ENCODE measurements around the gene KIAA1755. TPM values are rescaled to one million over a fixed set of nuclear protein-coding genes. Genes with fewer than 3 reads are reported as not detected.
A peak's percentile ranks its signal among the peaks of the same experiment; 100 is the strongest.

Gene KIAA1755
- total RNA-seq, 1 donor from 2014 or later = 1.1 TPM

- H3K27me3 Mint-ChIP-seq (ENCODE audit: low read depth, unreplicated experiment) = no peaks in the 10 kb centered on the region
- H3K36me3 Mint-ChIP-seq (ENCODE audit: low read depth, unreplicated experiment) = no peaks in the 10 kb centered on the region
- Histone ChIP-seq H3K27me3 (ENCODE audit: insufficient read depth, low read length) (no peaks in the 10 kb centered on the region), H3K79me2 (ENCODE audit: insufficient read depth, low read length) (no peaks in the 10 kb centered on the region), H3K4me3 (ENCODE audit: insufficient read depth, low read depth, low read length) (no peak overlapping the region), H3K9ac (ENCODE audit: low read length) (peak overlapping the region; percentile 81), H2AFZ (ENCODE audit: low read depth, low read length) (no peak overlapping the region), H3K4me1 (ENCODE audit: insufficient read depth, low read length) (peaks cover 36% of the 10 kb centered on the region), H3K4me2 (ENCODE audit: low read length) (no peak overlapping the region), H3K27ac (ENCODE audit: low read depth, low read length) (peak overlapping the region; percentile 97), H4K20me1 (ENCODE audit: insufficient read depth, low read length) (no peaks in the 10 kb centered on the region), H3K9me3 (ENCODE audit: insufficient read depth, low read depth, low read length) (no peaks in the 10 kb centered on the region), H3K36me3 (ENCODE audit: insufficient read depth, low read length) (peaks cover 2% of the 10 kb centered on the region)
- no peaks in the 10 kb centered on the region for H3K9me3 Mint-ChIP-seq (ENCODE audit: unreplicated experiment)
- no peak for FAIRE-seq
- no peak overlapping the region for H3K27ac Mint-ChIP-seq (ENCODE audit: unreplicated experiment)
- TF ChIP-seq EZH2 (IDR thresholded peaks at IDR 0.05; ENCODE audit: insufficient read depth, low read length) = no peak
- TF ChIP-seq, protein P1, sequence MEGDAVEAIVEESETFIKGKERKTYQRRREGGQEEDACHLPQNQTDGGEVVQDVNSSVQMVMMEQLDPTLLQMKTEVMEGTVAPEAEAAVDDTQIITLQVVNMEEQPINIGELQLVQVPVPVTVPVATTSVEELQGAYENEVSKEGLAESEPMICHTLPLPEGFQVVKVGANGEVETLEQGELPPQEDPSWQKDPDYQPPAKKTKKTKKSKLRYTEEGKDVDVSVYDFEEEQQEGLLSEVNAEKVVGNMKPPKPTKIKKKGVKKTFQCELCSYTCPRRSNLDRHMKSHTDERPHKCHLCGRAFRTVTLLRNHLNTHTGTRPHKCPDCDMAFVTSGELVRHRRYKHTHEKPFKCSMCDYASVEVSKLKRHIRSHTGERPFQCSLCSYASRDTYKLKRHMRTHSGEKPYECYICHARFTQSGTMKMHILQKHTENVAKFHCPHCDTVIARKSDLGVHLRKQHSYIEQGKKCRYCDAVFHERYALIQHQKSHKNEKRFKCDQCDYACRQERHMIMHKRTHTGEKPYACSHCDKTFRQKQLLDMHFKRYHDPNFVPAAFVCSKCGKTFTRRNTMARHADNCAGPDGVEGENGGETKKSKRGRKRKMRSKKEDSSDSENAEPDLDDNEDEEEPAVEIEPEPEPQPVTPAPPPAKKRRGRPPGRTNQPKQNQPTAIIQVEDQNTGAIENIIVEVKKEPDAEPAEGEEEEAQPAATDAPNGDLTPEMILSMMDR (IDR thresholded peaks at IDR 0.05; ENCODE audit: insufficient read depth, low read depth, low read length) = no peak
- no peak for DNase-seq (ENCODE audit: low read depth)
- peaks cover 24% of the 10 kb centered on the region for H3K4me1 Mint-ChIP-seq (ENCODE audit: low read depth, unreplicated experiment)
- H3K4me3 Mint-ChIP-seq (ENCODE audit: unreplicated experiment) = no peak overlapping the region
Measured at GRCh38 chr20:38219006-38219950, 41.3 kb downstream of the KIAA1755 start.

DNA sequence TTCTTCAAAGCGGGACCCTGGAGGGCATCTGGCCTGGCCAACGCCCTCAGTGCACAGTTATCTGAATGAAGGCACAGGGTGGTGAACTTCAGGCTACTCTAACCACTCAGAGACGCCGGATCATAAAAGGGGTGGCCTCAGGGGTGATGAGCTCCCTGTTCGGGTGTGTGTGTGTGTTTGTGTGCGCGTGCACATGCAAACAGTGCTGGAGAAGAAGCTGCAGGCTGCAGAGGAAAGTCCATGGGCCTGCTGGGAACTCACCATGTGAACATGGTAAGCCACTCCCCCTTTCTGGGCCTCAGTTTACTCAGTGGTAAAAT, 42.0 kb downstream of the KIAA1755 start:
- DNase-seq (ENCODE audit: low read depth) (no peak), FAIRE-seq (no peak)
- H3K79me2 ChIP-seq (ENCODE audit: insufficient read depth, low read length) = no peaks in the 10 kb centered on the region
- Mint-ChIP-seq H3K4me3 (ENCODE audit: unreplicated experiment) (no peak overlapping the region), H3K4me1 (ENCODE audit: low read depth, unreplicated experiment) (peaks cover 24% of the 10 kb centered on the region), H3K27me3 (ENCODE audit: low read depth, unreplicated experiment) (no peaks in the 10 kb centered on the region), H3K27ac (ENCODE audit: unreplicated experiment) (peak overlapping the region; percentile 86), H3K9me3 (ENCODE audit: unreplicated experiment) (no peaks in the 10 kb centered on the region), H3K36me3 (ENCODE audit: low read depth, unreplicated experiment) (no peaks in the 10 kb centered on the region)
- peak overlapping the region; percentile 81 for H3K9ac ChIP-seq (ENCODE audit: low read length)
- no peak for TF ChIP-seq EZH2 (IDR thresholded peaks at IDR 0.05; ENCODE audit: insufficient read depth, low read length)
- TF ChIP-seq, protein P1 (IDR thresholded peaks at IDR 0.05; ENCODE audit: insufficient read depth, low read depth, low read length) = no peak
- H3K36me3 ChIP-seq (ENCODE audit: insufficient read depth, low read length) = peaks cover 2% of the 10 kb centered on the region
- H4K20me1 ChIP-seq (ENCODE audit: insufficient read depth, low read length) = no peaks in the 10 kb centered on the region
- H3K27me3 ChIP-seq (ENCODE audit: insufficient read depth, low read length) = no peaks in the 10 kb centered on the region
- peak overlapping the region; percentile 80 for H3K4me2 ChIP-seq (ENCODE audit: low read length)
- H3K27ac ChIP-seq (ENCODE audit: low read depth, low read length) = peak overlapping the region; percentile 97
- H2AFZ ChIP-seq (ENCODE audit: low read depth, low read length) = no peak overlapping the region
- peak overlapping the region; percentile 18 for H3K4me3 ChIP-seq (ENCODE audit: insufficient read depth, low read depth, low read length)
- H3K4me1 ChIP-seq (ENCODE audit: insufficient read depth, low read length) = peaks cover 36% of the 10 kb centered on the region
- no peaks in the 10 kb centered on the region for H3K9me3 ChIP-seq (ENCODE audit: insufficient read depth, low read depth, low read length)

All from astrocyte (in vitro differentiated cells and primary cell).